NT2/D1 (cell line): ENCODE measurements around the gene HJURP.

Experiments
- DNase-seq: peaks from one replicate; pipeline ENCODE4 v3.0.0-alpha.2; 2011; ENCODE audit warnings: low read depth, low spot score
- H3K27me3 ChIP-seq: 2 replicates; pipeline ENCODE4 v1.6.0; 2011; ENCODE audit warnings: mild to moderate bottlenecking; ENCODE audit not compliant: insufficient read length, insufficient read depth
- H3K36me3 ChIP-seq: 2 replicates; pipeline ENCODE4 v1.6.1; 2011; ENCODE audit warnings: mild to moderate bottlenecking, low read length, mixed read lengths; ENCODE audit not compliant: insufficient read depth, insufficient read length
- H3K4me1 ChIP-seq: 2 replicates; pipeline ENCODE4 v1.5.1; 2011; ENCODE audit not compliant: insufficient read depth, insufficient read length
- H3K4me3 ChIP-seq: 2 replicates; pipeline ENCODE4 v1.5.1; 2011; ENCODE audit warnings: low read depth; ENCODE audit not compliant: insufficient read length
- H3K9ac ChIP-seq: 2 replicates; pipeline ENCODE4 v1.6.0; 2011; ENCODE audit warnings: low read depth; ENCODE audit not compliant: insufficient read length
- H3K9me3 ChIP-seq: 2 replicates; pipeline ENCODE4 v1.5.1; 2011; ENCODE audit warnings: mild to moderate bottlenecking, low read length; ENCODE audit not compliant: insufficient read depth
- SUZ12 ChIP-seq: IDR thresholded peaks from 2 replicates; pipeline ENCODE4 v1.6.1; 2011; ENCODE audit not compliant: insufficient read length, insufficient read depth; ENCODE audit errors: extremely low read depth
- YY1 ChIP-seq: IDR thresholded peaks from 2 replicates; pipeline ENCODE4 v1.6.1; 2011; ENCODE audit not compliant: insufficient read length, insufficient read depth
- ZNF274 ChIP-seq: IDR thresholded peaks from 2 replicates; pipeline ENCODE4 v1.6.1; 2011; ENCODE audit warnings: mild to moderate bottlenecking, low read depth, low read length

HJURP gene

GRCh38 chr2:233871432-233871831, 17.1 kb upstream of the HJURP start:
- no peak overlapping the region for H3K9ac ChIP-seq
- no peak overlapping the region for H3K4me3 ChIP-seq
- H3K36me3 ChIP-seq, result peaks cover 6% of the 10 kb centered on the region
- no peaks in the 10 kb centered on the region for H3K4me1 ChIP-seq
- H3K9me3 ChIP-seq, result peaks cover 24% of the 10 kb centered on the region
- no peaks in the 10 kb centered on the region for H3K27me3 ChIP-seq
- no peak for TF ChIP-seq ZNF274
- TF ChIP-seq SUZ12, result no peak
- no peak for TF ChIP-seq YY1
- no peak for DNase-seq

- Histone ChIP-seq H3K4me3 (peak within 1 kb of the TSS; percentile 46), H3K27me3 (no peaks in the 10 kb centered on the region), H3K9ac (peak within 1 kb of the TSS; percentile 61), H3K4me1 (no peaks in the 10 kb centered on the region), H3K9me3 (peaks cover 32% of the 10 kb centered on the region), H3K36me3 (peaks cover 14% of the 10 kb centered on the region)
- TF ChIP-seq SUZ12 (no peak), YY1 (no peak), ZNF274 (no peak)
- DNase-seq, result no peak
Observed at GRCh38 chr2:233867993-233868532, 13.7 kb upstream of the HJURP start, which contains the start of gene MSL3B. MSL3B (minus strand) TSS chr2:233868386.

GRCh38 chr2:233866479-233866878, 12.1 kb upstream of the HJURP start:
- Histone ChIP-seq H3K36me3 (peaks cover 14% of the 10 kb centered on the region), H3K27me3 (no peaks in the 10 kb centered on the region), H3K9ac (no peak overlapping the region), H3K4me1 (no peaks in the 10 kb centered on the region), H3K9me3 (peaks cover 32% of the 10 kb centered on the region), H3K4me3 (no peak overlapping the region)
- no peak for TF ChIP-seq SUZ12
- no peak for TF ChIP-seq ZNF274
- no peak for TF ChIP-seq YY1
- DNase-seq, result no peak

GRCh38 chr2:233865838-233866237, 11.5 kb upstream of the HJURP start:
- H3K36me3 ChIP-seq, result peaks cover 14% of the 10 kb centered on the region
- TF ChIP-seq ZNF274, result no peak
- no peak for TF ChIP-seq SUZ12
- no peak for TF ChIP-seq YY1
- no peak overlapping the region for H3K4me3 ChIP-seq
- peaks cover 32% of the 10 kb centered on the region for H3K9me3 ChIP-seq
- H3K27me3 ChIP-seq, result no peaks in the 10 kb centered on the region
- no peak overlapping the region for H3K9ac ChIP-seq
- no peaks in the 10 kb centered on the region for H3K4me1 ChIP-seq
- no peak for DNase-seq

- Histone ChIP-seq H3K4me3 (no peak overlapping the region), H3K9ac (no peak overlapping the region), H3K4me1 (no peaks in the 10 kb centered on the region), H3K36me3 (peaks cover 14% of the 10 kb centered on the region), H3K27me3 (no peaks in the 10 kb centered on the region), H3K9me3 (peaks cover 16% of the 10 kb centered on the region; the same call in 1 of the 2 replicates)
- no peak for TF ChIP-seq YY1
- no peak for TF ChIP-seq SUZ12
- TF ChIP-seq ZNF274, result no peak
- DNase-seq, result no peak
Observed at GRCh38 chr2:233862261-233862768, 8.0 kb upstream of the HJURP start.

- Histone ChIP-seq H3K36me3 (peaks cover 4% of the 10 kb centered on the region), H3K9ac (no peak overlapping the region), H3K9me3 (no peaks in the 10 kb centered on the region), H3K4me1 (no peaks in the 10 kb centered on the region), H3K4me3 (no peak overlapping the region), H3K27me3 (no peaks in the 10 kb centered on the region)
- TF ChIP-seq ZNF274, result no peak
- TF ChIP-seq SUZ12, result no peak
- TF ChIP-seq YY1, result no peak
- no peak for DNase-seq
Observed at GRCh38 chr2:233858331-233858730, 4.0 kb upstream of the HJURP start.

GRCh38 chr2:233857511-233858141, 3.3 kb upstream of the HJURP start:
- Histone ChIP-seq H3K9me3 (no peaks in the 10 kb centered on the region), H3K9ac (no peak overlapping the region), H3K4me1 (no peaks in the 10 kb centered on the region), H3K27me3 (no peaks in the 10 kb centered on the region), H3K36me3 (peaks cover 11% of the 10 kb centered on the region), H3K4me3 (no peak overlapping the region)
- no peak for DNase-seq
- TF ChIP-seq YY1 (no peak), ZNF274 (no peak), SUZ12 (no peak)
